Measurements from ENCODE around the gene CDSN. TPM values are rescaled to one million over a fixed set of nuclear protein-coding genes. Genes with fewer than 3 reads are reported as not detected.
"Not testable (repeated sequence)": the region's sequence is repeated elsewhere in the genome, so short reads cannot be mapped to it uniquely, and the experiment has no call there.

CDSN gene
- total RNA-seq: not detected in 2 replicates

GRCh38 chr6:31120151-31120915, at the start of gene CDSN:
Gene CDSN (minus strand): TSS chr6:31120446. CDS start chr6:31120419, 27 bp downstream.
- Mint-ChIP-seq H3K9me3 (no peaks in the 10 kb centered on the region), H3K4me3 (ENCODE audit: low read depth) (no peak within 1 kb of the TSS), H3K36me3 (ENCODE audit: low read depth) (no peaks in the 10 kb centered on the region), H3K27ac (no peak within 1 kb of the TSS), H3K4me1 (ENCODE audit: low read depth) (no peaks in the 10 kb centered on the region), H3K27me3 (ENCODE audit: low read depth) (peaks cover 5% of the 10 kb centered on the region)
- intact Hi-C loops (cut with micrococcal nuclease): no loop called here
- no peak for DNase-seq (ENCODE audit: low spot score)

GRCh38 chr6:31169123-31169857, 49.0 kb upstream of the CDSN start:
- H3K36me3 Mint-ChIP-seq (ENCODE audit: low read depth): peaks cover 3% of the 10 kb centered on the region
- intact Hi-C loops (cut with micrococcal nuclease): no loop called here
- H3K4me3 Mint-ChIP-seq (ENCODE audit: low read depth): no peak overlapping the region
- no peak overlapping the region for H3K27ac Mint-ChIP-seq
- no peak for DNase-seq (ENCODE audit: low spot score)
- H3K27me3 Mint-ChIP-seq (ENCODE audit: low read depth): no peaks in the 10 kb centered on the region
- H3K9me3 Mint-ChIP-seq: no peaks in the 10 kb centered on the region
- peaks cover 3% of the 10 kb centered on the region for H3K4me1 Mint-ChIP-seq (ENCODE audit: low read depth)

GRCh38 chr6:31168606-31169005, 48.4 kb upstream of the CDSN start:
- H3K36me3 Mint-ChIP-seq (ENCODE audit: low read depth): peaks cover 9% of the 10 kb centered on the region
- peaks cover 4% of the 10 kb centered on the region for H3K4me1 Mint-ChIP-seq (ENCODE audit: low read depth)
- no peak overlapping the region for H3K4me3 Mint-ChIP-seq (ENCODE audit: low read depth)
- no peaks in the 10 kb centered on the region for H3K27me3 Mint-ChIP-seq (ENCODE audit: low read depth)
- DNase-seq (ENCODE audit: low spot score): no peak
- no peak overlapping the region for H3K27ac Mint-ChIP-seq
- H3K9me3 Mint-ChIP-seq: no peaks in the 10 kb centered on the region
- intact Hi-C loops (cut with micrococcal nuclease): no loop called here

GRCh38 chr6:31165986-31166385, 45.7 kb upstream of the CDSN start:
- peaks cover 14% of the 10 kb centered on the region for H3K4me1 Mint-ChIP-seq (ENCODE audit: low read depth)
- H3K36me3 Mint-ChIP-seq (ENCODE audit: low read depth): peaks cover 34% of the 10 kb centered on the region
- no peak overlapping the region for H3K27ac Mint-ChIP-seq
- H3K9me3 Mint-ChIP-seq: no peaks in the 10 kb centered on the region
- H3K27me3 Mint-ChIP-seq (ENCODE audit: low read depth): no peaks in the 10 kb centered on the region
- no peak for DNase-seq (ENCODE audit: low spot score)
- intact Hi-C loops (cut with micrococcal nuclease): no loop called here
- H3K4me3 Mint-ChIP-seq (ENCODE audit: low read depth): no peak overlapping the region

GRCh38 chr6:31165064-31165832, 45.0 kb upstream of the CDSN start:
- not testable (repeated sequence) for DNase-seq (ENCODE audit: low spot score); H3K27me3 Mint-ChIP-seq (ENCODE audit: low read depth)

GRCh38 chr6:31164475-31165063, 44.3 kb upstream of the CDSN start:
- Mint-ChIP-seq H3K36me3 (ENCODE audit: low read depth) (peaks cover 45% of the 10 kb centered on the region), H3K4me1 (ENCODE audit: low read depth) (peaks cover 23% of the 10 kb centered on the region)
- H3K4me3 Mint-ChIP-seq (ENCODE audit: low read depth); H3K27me3 Mint-ChIP-seq (ENCODE audit: low read depth); H3K27ac Mint-ChIP-seq; DNase-seq (ENCODE audit: low spot score); H3K9me3 Mint-ChIP-seq; intact Hi-C loops (cut with micrococcal nuclease): not testable (repeated sequence)

More at GRCh38 chr6:31165064-31165832, 45.0 kb upstream of the CDSN start:
- H3K9me3 Mint-ChIP-seq; intact Hi-C loops (cut with micrococcal nuclease); H3K4me3 Mint-ChIP-seq (ENCODE audit: low read depth); H3K27ac Mint-ChIP-seq: not testable (repeated sequence)
- peaks cover 40% of the 10 kb centered on the region for H3K36me3 Mint-ChIP-seq (ENCODE audit: low read depth)
- peaks cover 18% of the 10 kb centered on the region for H3K4me1 Mint-ChIP-seq (ENCODE audit: low read depth)

- Mint-ChIP-seq H3K9me3 (no peaks in the 10 kb centered on the region), H3K27me3 (ENCODE audit: low read depth) (no peaks in the 10 kb centered on the region), H3K36me3 (ENCODE audit: low read depth) (peaks cover 52% of the 10 kb centered on the region), H3K4me1 (ENCODE audit: low read depth) (peaks cover 23% of the 10 kb centered on the region), H3K27ac (no peak overlapping the region), H3K4me3 (ENCODE audit: low read depth) (no peak overlapping the region)
- intact Hi-C loops (cut with micrococcal nuclease): no loop called here
- no peak for DNase-seq (ENCODE audit: low spot score)
Observed at GRCh38 chr6:31163922-31164321, 43.7 kb upstream of the CDSN start.

- no peak overlapping the region for H3K4me3 Mint-ChIP-seq (ENCODE audit: low read depth)
- intact Hi-C loops (cut with micrococcal nuclease): no loop called here
- peaks cover 23% of the 10 kb centered on the region for H3K4me1 Mint-ChIP-seq (ENCODE audit: low read depth)
- H3K36me3 Mint-ChIP-seq (ENCODE audit: low read depth): peaks cover 61% of the 10 kb centered on the region
- H3K27me3 Mint-ChIP-seq (ENCODE audit: low read depth): no peaks in the 10 kb centered on the region
- DNase-seq (ENCODE audit: low spot score): no peak
- no peak overlapping the region for H3K27ac Mint-ChIP-seq
- no peaks in the 10 kb centered on the region for H3K9me3 Mint-ChIP-seq
Observed at GRCh38 chr6:31162463-31163165, 42.4 kb upstream of the CDSN start.

- DNase-seq (ENCODE audit: low spot score): no peak
- peaks cover 61% of the 10 kb centered on the region for H3K36me3 Mint-ChIP-seq (ENCODE audit: low read depth)
- intact Hi-C loops (cut with micrococcal nuclease): no loop called here
- H3K27me3 Mint-ChIP-seq (ENCODE audit: low read depth): no peaks in the 10 kb centered on the region
- H3K4me1 Mint-ChIP-seq (ENCODE audit: low read depth): peaks cover 33% of the 10 kb centered on the region
- no peak overlapping the region for H3K27ac Mint-ChIP-seq
- H3K4me3 Mint-ChIP-seq (ENCODE audit: low read depth): peak overlapping the region; percentile 3
- no peaks in the 10 kb centered on the region for H3K9me3 Mint-ChIP-seq
Observed at GRCh38 chr6:31161216-31162126, 41.2 kb upstream of the CDSN start.

GRCh38 chr6:31158863-31159855, 38.9 kb upstream of the CDSN start:
- H3K27me3 Mint-ChIP-seq (ENCODE audit: low read depth): no peaks in the 10 kb centered on the region
- DNase-seq (ENCODE audit: low spot score): peak; percentile 28
- H3K27ac Mint-ChIP-seq: peak overlapping the region; percentile 87
- no peaks in the 10 kb centered on the region for H3K9me3 Mint-ChIP-seq
- peak overlapping the region; percentile 92 for H3K4me3 Mint-ChIP-seq (ENCODE audit: low read depth)
- H3K36me3 Mint-ChIP-seq (ENCODE audit: low read depth): peaks cover 73% of the 10 kb centered on the region
- peaks cover 34% of the 10 kb centered on the region for H3K4me1 Mint-ChIP-seq (ENCODE audit: low read depth)
- intact Hi-C loops (cut with micrococcal nuclease): loop anchor here (1.0 to 2.0 kb wide), 3 partner anchors 22 to 113 kb away; partner anchors contain the start of gene HLA-C

Data from activated T-helper 2 cell treated with anti-CD3 and anti-CD28 coated beads, Interferon-gamma antibody, Interleukin-2, Interleukin-4, amounts not matched to agents 10 μg/mL and 5 μg/mL and 100 μg/mL, durations not matched to agents 14 hours and 24 hours and 36 hours (primary cell).